ENCODE results near the gene C17orf58.

- no peak for TF ChIP-seq CTCF (IDR thresholded peaks at IDR 0.05; ENCODE audit: insufficient read depth, low read depth, low read length)
- TF ChIP-seq EZH2 (IDR thresholded peaks at IDR 0.05; ENCODE audit: insufficient read depth, low read length) = no peak
These were observed 33.4 kb upstream of the C17orf58 start for GRCh38 chr17:68029512-68030215.
